ENCODE data around the gene CSMD2.

DNA sequence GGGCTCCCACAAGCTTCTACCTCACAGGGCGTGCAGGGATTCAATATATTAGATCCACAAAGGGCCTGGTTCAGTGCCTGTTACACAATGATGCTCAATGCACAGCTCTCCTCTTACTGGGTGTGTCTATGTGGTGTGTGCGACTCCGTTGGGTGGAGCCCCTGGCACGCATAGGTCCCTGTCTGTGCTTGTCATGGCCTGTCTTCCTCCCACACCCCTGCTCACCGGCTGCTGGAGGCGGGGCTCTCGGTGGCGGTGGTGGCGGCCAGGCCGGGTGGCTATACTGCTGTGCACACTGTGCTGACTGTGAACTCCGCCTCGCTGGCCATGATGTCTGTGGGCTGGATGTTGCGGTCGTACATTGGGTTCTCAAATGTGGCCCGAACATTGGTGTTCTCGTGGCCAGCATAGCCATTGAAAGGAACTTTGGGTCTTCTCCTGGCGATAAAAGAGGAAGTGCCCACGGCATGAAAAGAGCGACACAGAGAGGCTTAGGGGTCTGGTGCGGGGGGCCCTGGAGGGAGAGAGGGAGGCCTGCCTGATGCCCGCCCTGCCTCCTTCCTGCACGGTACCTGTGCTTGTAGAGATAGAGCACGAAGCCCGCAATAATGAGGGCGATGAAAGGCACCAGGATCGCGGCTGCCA is 645.7 kb downstream of the CSMD2 start:
- TF ChIP-seq, protein P1, sequence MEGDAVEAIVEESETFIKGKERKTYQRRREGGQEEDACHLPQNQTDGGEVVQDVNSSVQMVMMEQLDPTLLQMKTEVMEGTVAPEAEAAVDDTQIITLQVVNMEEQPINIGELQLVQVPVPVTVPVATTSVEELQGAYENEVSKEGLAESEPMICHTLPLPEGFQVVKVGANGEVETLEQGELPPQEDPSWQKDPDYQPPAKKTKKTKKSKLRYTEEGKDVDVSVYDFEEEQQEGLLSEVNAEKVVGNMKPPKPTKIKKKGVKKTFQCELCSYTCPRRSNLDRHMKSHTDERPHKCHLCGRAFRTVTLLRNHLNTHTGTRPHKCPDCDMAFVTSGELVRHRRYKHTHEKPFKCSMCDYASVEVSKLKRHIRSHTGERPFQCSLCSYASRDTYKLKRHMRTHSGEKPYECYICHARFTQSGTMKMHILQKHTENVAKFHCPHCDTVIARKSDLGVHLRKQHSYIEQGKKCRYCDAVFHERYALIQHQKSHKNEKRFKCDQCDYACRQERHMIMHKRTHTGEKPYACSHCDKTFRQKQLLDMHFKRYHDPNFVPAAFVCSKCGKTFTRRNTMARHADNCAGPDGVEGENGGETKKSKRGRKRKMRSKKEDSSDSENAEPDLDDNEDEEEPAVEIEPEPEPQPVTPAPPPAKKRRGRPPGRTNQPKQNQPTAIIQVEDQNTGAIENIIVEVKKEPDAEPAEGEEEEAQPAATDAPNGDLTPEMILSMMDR (IDR thresholded peaks at IDR 0.05; ENCODE audit: low read depth, low read length) = no peak
- TF ChIP-seq EZH2phosphoT487 (IDR thresholded peaks at IDR 0.05; ENCODE audit: low read depth) = no peak
